GM19438 (cell line): ENCODE measurements around the gene SMG6.
"Not testable (repeated sequence)": the region's sequence is repeated elsewhere in the genome, so short reads cannot be mapped to it uniquely, and the experiment has no call there.

Experiments used
- ATAC-seq: cut with Tn5 transposase; IDR thresholded peaks from one replicate; pipeline ENCODE4 v1.9.1; 2021; ENCODE audit warnings: low read depth; ENCODE audit not compliant: unreplicated experiment

SMG6 gene

GRCh38 chr17:2303204-2304188 is at the start of gene SMG6, which contains the start of gene SRR:
Gene SMG6, minus strand, starts transcription at chr17:2303785. Its CDS starts 65 bp downstream, at chr17:2303720.
Gene SRR, plus strand, starts transcription at chr17:2303950. Its CDS starts 11,611 bp downstream, at chr17:2315561.
- ATAC-seq, result peak; percentile 74

GRCh38 chr17:2351269-2351668 is 47.7 kb upstream of the SMG6 start:
- no peak for ATAC-seq

DNA sequence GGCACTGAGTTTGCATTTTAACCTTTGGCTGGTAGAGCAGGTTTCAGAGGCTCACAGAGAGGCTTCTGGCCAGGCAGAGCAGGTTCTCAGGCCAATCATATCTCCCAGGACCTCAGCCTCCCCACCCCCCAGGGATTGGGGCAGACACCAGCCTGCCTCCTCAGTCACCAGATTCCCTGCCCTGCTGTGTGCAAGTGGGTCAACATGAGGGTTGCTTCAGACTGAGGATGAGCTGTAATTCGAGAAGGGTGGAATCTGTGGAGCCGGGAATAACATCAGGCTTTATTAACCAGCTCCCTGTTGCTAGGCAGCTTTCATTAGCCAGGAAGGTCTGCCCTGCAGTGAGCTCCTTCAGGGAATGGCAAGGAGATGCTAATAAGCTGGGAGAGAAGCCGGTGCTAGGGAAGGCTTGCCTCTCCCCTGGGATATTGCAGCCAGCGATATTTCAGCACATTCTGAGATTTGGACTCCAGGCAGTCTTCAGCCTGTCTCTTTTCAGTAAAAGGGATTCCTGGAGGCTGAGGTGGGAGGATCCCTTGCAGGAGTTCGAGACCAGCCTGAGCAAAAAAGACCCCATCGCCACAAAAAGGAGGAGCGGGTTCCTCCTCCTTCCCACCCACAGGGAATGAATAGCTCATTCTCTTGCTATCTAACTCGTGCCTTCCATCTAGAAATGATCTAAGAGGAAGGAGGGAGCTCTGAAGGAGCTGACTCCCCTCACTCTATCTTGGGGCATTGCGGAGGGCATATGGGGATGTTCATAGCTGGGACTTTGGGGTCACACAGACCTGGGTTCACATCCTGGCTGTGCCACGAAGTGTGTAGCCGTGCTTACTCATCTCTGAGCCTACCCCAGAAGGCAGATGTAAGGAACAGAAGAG is 44.5 kb upstream of the SMG6 start:
- no peak for ATAC-seq

DNA sequence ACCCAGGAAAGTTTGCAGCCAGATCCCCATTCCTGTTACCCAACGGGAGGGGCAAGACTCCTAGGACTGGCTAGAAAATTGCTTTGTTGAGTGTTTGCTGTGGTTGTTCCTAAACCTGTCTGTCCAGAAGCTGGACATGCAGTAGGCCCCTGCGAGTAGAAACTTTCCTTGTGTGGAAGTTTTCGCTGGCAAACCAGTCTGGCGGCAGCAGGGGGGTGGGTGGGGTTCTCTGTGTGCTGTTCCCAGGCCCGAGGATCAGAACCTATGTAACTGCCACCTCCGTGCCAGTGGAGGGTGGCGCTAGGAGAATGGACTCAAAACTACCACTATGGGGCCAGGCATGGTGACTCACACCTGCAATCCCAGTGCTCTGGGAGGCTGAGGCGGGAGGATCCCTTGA is 42.9 kb upstream of the SMG6 start:
- no peak for ATAC-seq

DNA sequence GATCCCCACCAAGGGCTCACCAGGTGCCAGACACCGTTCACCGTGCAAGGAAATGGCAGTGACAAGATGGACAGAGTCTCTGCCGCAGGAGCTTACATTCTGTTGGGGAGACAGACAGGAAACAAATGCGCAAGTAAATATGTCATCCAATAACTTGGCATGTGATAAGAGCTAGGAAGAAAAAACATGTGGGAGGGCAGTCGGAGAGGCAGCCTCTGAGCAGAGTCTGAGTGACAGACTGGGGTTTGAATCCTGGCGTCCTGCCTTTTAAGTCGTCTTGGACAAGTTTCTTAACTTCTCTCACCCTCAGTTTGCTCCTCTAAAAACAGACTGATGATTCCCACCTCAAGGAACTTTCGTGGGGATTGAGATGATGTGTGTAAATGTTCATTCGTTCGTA is 40.9 kb upstream of the SMG6 start:
- ATAC-seq, result no peak

DNA sequence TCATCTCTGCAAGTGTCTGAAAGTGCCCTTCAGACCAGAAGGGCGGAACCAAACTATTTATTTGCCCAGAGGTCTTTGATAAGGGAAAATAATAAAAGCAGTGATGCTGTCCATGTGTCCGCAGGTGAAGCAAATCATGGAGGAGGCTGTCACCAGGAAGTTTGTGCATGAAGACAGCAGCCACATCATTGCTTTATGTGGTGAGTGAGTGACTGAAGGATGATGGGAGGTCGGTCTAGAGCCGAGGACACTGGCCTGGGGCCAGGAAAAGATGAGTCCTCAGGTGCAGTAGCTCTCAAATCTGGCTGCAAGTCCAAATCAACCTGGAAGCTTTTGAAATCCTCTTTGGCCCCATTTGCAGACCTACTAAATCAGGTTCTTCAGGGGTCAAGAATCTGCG is 39.8 kb upstream of the SMG6 start:
- ATAC-seq, result no peak

- ATAC-seq, result no peak
These were observed 34.7 kb upstream of the SMG6 start for GRCh38 chr17:2338315-2338657.

- ATAC-seq, result no peak
These were observed 34.1 kb upstream of the SMG6 start for GRCh38 chr17:2337544-2338314.

GRCh38 chr17:2336852-2337543 is 33.4 kb upstream of the SMG6 start, which contains the start of gene SGSM2:
Gene SGSM2, plus strand, starts transcription at chr17:2337501. Its CDS starts 188 bp downstream, at chr17:2337689.
- no peak for ATAC-seq

DNA sequence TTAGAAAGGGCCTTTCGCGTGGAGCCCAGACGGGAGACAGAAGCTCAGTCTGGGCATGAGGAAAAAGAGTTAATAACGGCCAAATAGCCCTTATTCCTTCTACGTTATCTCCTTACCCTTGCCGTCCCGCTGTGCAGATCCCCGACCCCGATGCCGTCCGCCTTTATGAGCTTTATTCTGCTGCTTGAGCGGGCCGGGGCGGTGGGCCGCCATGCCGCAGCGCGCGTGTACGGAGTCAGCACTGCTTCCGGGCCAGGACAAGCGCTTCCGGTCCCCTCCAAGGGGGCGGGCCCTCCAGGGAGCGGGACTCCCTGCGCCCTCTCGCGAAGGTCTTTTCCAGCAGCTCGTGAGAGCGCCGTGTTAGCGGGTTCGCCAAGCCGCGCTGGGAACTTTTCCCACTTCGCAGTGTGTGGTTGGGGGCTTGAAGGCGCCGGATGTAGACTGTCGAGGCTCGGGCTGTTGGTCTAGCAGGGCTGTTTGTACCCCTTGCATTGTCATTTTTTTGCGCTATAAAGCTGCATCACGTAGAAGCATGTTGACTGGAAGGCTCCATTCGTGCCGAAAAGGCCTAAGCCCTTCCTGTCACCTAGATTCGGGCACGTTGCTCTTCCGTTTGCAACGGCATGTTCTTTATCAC is 32.7 kb upstream of the SMG6 start, which contains the start of gene TSR1:
TSR1 (minus strand) TSS at position 243 of the 637 bp plus-strand sequence; CDS start at position 213, 30 bp downstream.
- no peak for ATAC-seq

- no peak for ATAC-seq
These were observed 32.2 kb upstream of the SMG6 start for GRCh38 chr17:2335726-2336214.

DNA sequence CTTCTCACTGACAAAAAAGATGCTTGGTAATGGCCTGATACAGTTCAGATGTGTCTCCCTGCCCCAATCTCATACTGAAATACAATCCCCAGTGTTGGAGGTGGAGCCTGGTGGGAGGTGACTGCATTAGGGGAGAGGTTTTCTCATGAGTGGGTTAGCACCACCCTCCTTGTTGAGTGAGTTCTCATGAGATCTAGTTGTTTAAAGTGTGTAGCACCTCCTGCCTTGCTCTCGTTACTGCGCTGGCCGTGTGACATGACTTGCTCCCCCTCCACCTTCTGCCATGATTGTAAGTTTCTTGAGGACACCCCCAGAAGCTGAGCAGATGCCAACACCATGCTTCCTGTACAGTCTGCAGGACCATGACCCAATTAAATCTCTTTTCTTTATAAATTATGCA is 27.7 kb upstream of the SMG6 start:
- no peak for ATAC-seq

DNA sequence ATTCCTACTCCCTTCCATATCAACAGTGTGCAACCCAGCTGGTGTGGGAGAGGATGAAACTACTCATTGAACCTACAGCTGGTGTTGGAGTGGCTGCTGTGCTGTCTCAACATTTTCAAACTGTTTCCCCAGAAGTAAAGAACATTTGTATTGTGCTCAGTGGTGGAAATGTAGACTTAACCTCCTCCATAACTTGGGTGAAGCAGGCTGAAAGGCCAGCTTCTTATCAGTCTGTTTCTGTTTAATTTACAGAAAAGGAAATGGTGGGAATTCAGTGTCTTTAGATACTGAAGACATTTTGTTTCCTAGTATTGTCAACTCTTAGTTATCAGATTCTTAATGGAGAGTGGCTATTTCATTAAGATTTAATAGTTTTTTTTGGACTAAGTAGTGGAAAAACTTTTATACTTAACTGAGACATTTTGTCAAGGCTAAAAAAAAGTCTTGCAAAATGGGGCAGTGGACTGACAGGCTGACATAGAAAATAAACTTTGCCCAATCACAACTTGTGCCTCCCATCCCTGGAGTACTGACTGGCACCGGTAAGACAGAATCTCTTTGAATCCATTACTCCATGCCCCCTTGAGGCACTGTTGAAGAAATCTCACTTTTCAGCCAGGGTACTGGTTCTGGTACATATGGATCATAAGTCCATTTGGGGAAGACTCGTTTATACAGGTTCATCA is 20.2 kb upstream of the SMG6 start:
- ATAC-seq, result no peak

DNA sequence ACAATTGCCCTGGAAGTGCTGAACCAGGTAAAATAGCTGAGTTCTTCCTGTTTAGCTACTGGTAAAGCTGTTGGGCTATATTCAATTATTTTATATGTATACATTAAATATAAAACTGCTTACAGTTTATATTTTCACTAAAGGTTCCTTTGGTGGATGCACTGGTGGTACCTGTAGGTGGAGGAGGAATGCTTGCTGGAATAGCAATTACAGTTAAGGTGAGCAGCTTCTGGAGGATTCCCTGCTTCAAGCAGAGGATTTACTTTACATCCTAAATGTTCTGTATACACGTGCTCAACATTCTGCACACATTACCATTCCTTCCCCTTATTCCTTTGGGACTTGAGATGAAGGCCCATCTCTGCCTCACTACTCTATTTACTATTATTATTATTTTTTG is 17.8 kb upstream of the SMG6 start:
- no peak for ATAC-seq

DNA sequence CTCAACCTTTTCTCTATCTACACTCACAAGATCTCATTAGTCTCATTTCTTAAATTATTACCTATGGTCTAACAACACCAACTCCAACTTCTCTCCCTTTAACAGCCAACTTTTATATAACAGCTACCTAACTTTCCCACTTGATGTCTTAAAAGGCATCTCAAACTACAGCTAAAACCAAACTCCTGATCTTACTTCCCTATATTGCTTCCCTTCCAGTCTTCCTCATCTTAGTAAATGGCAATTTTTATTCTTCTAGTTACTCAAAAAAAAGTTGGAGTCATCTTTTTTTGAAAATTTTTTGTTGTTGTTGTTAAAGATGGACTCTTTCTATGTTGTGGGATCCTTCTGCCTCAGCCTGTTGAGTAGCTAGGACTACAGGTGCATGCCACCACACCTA is 15.5 kb upstream of the SMG6 start:
- no peak for ATAC-seq

DNA sequence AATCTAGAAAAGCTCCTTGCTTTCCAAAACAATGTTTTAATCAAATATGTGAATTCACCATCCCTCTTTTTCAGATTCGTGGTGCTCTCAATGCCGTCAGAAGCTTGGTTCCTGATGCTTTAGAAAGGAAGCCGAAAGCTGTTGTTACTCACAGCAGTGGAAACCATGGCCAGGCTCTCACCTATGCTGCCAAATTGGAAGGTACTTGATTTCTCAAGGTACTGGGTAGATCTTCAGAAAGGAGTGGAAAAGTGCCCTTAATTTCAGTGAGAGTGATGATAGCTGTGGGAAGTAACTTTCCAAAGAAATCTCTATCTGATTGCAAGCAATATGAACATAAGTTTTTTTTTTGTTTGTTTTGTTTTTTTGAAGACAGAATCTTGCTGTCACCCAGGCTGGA is 14.2 kb upstream of the SMG6 start:
- no peak for ATAC-seq

DNA sequence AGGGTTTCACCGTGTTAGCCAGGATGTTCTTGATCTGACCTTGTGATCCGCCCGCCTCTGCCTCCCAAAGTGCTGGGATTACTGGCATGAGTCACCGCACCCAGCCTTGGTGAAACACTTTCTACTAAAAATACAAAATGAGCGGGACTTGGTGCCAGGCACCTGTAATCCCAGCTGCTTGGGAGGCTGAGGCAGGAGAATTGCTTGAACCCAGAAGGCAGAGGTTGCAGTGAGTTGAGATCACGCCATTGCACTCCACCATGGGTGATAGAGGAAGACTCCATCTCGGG is 13.3 kb upstream of the SMG6 start:
- not testable (repeated sequence) for ATAC-seq

GRCh38 chr17:2312736-2313135 is 9.2 kb upstream of the SMG6 start:
- ATAC-seq, result no peak
